Progenitor cell of endocrine pancreas (in vitro differentiated cells): ENCODE results near the gene SZT2. TPM values are rescaled to one million over a fixed set of nuclear protein-coding genes. Genes with fewer than 3 reads are reported as not detected.

Experiments used
- DNase-seq: peaks from one replicate; pipeline ENCODE4 v3.0.0; 2021; ENCODE audit warnings: low spot score; ENCODE audit not compliant: unreplicated experiment
- H3K27ac Mint-ChIP-seq: 2 replicates; pipeline ENCODE4 v1.8.0; 2021; ENCODE audit warnings: mild to moderate bottlenecking, moderate library complexity, mixed read lengths
- H3K27me3 Mint-ChIP-seq: 2 replicates; pipeline ENCODE4 v1.8.0; 2021; ENCODE audit warnings: mixed read lengths
- H3K36me3 Mint-ChIP-seq: 2 replicates; pipeline ENCODE4 v1.8.0; 2022; ENCODE audit warnings: mixed read lengths; ENCODE audit not compliant: insufficient read depth
- H3K4me1 Mint-ChIP-seq: 2 replicates; pipeline ENCODE4 v1.8.0; 2021; ENCODE audit warnings: low read depth, mixed read lengths
- H3K4me3 Mint-ChIP-seq: 2 replicates; pipeline ENCODE4 v1.8.0; 2021; ENCODE audit warnings: low read depth, mild to moderate bottlenecking, moderate library complexity, mixed read lengths
- H3K9me3 Mint-ChIP-seq: 2 replicates; pipeline ENCODE4 v1.8.0; 2021; ENCODE audit warnings: low read depth, mixed read lengths
- CTCF ChIP-seq: fragments of 200-600 bp; sonication (generic); IDR thresholded peaks from one replicate; pipeline ENCODE4 v1.5.0; 2021; ENCODE audit warnings: antibody characterized with exemption, mild to moderate bottlenecking; ENCODE audit not compliant: unreplicated experiment
- microRNA-seq: library from miRNA; unstranded; fragments of <30 nt; microRNA quantifications from one replicate; pipeline ENCODE4 v1.1.0, GENCODE V29; 2020; ENCODE audit warnings: borderline number of aligned reads; ENCODE audit not compliant: unreplicated experiment
- total RNA-seq: library from RNA; stranded (reverse); gene quantifications from 2 replicates; pipeline ENCODE4 v1.2.1, GENCODE V29; 2021

Gene SZT2
- total RNA-seq, 1 donor from 2014 or later = 75.4 TPM

GRCh38 chr1:43503534-43503933 is 113.8 kb downstream of the SZT2 start:
- DNase-seq = no peak
- H3K4me1 Mint-ChIP-seq = peaks cover 4% of the 10 kb centered on the region
- H3K9me3 Mint-ChIP-seq = no peaks in the 10 kb centered on the region
- no peak overlapping the region for H3K4me3 Mint-ChIP-seq
- no peak overlapping the region for H3K27ac Mint-ChIP-seq
- TF ChIP-seq CTCF = no peak
- H3K27me3 Mint-ChIP-seq = no peaks in the 10 kb centered on the region
- H3K36me3 Mint-ChIP-seq = peaks cover 1% of the 10 kb centered on the region

Small RNA genes lying within 50 kb of the gene (microRNA-seq; reads per million reads assigned to microRNA genes)
- 1.8 reads per million for gene MIR6734
- gene MIR6735 = 1.8 reads per million

Other genes with a start within 250 kb of the SZT2 start
- gene EBNA1BP2, start 217.6 kb upstream of the SZT2 start, total RNA-seq = 48.8 and 51.7 TPM in 2 replicates
- 2.2 and 2.3 TPM in 2 replicates for gene CFAP57, start 217.6 kb upstream of the SZT2 start, total RNA-seq
- gene TMEM125, start 119.9 kb upstream of the SZT2 start, total RNA-seq = 38.7 and 41.1 TPM in 2 replicates
- 31.4 and 34.3 TPM in 2 replicates for gene C1orf210, start 104.3 kb upstream of the SZT2 start, total RNA-seq
- gene TIE1, start 88.9 kb upstream of the SZT2 start, total RNA-seq = 0.53 and 1.2 TPM in 2 replicates
- gene MPL, start 52.1 kb upstream of the SZT2 start, total RNA-seq = 0.31 TPM in 1 of 2 replicates, not detected in the other
- 49.4 and 50.9 TPM in 2 replicates for gene CDC20, start 30.9 kb upstream of the SZT2 start, total RNA-seq
- gene ELOVL1, start 21.9 kb upstream of the SZT2 start, total RNA-seq = 46.0 and 50.8 TPM in 2 replicates
- 30.2 and 30.4 TPM in 2 replicates for gene MED8, start 99 bp upstream of the SZT2 start, total RNA-seq
- 52.4 and 58.7 TPM in 2 replicates for gene HYI, start 64.0 kb downstream of the SZT2 start, total RNA-seq
- gene PTPRF, start 141.0 kb downstream of the SZT2 start, total RNA-seq = 482 and 520 TPM in 2 replicates